ENCODE data around the gene PACSIN3.

GRCh38 chr11:47220401-47220821, 34.2 kb upstream of the PACSIN3 start:
- TF ChIP-seq CTCF (IDR thresholded peaks at IDR 0.05) (no peak), POLR2A (IDR thresholded peaks at IDR 0.05) (no peak)

Data from uterus (tissue), 2 donors.